K562 (cell line): Measurements from ENCODE around the gene SLC31A1. TPM values are rescaled to one million over a fixed set of nuclear protein-coding genes. Genes with fewer than 3 reads are reported as not detected.
A peak's percentile ranks its signal among the peaks of the same experiment; 100 is the strongest.

Source experiments
- CEBPG ChIP-seq, 3 experiments: fragments of 200-800 bp in 1 of 3; sonication (Bioruptor generic) in 1 of 3; sonication (generic) in 1 of 3; formaldehyde crosslinking in 1 of 3; IDR thresholded peaks in 2 of 3; conservative IDR thresholded peaks in 1 of 3; 2 replicates each; pipeline versions ENCODE4 v1.6.1 to v1.8.0; 2016 to 2022; ENCODE audit warnings: missing compliant biosample characterization in 2 of 3, missing genetic modification characterization in 2 of 3, mild to moderate bottlenecking in 1 of 3, missing genetic modification reagents in 1 of 3
- CHD4 ChIP-seq: fragments of 200-600 bp; sonication (generic); IDR thresholded peaks from 3 replicates; pipeline ENCODE4 v1.6.1; 2012; ENCODE audit warnings: low read depth, mild to moderate bottlenecking, mixed read lengths, low read length, inconsistent platforms; ENCODE audit not compliant: insufficient read depth, insufficient replicate concordance, poor library complexity, severe bottlenecking
- E4F1 ChIP-seq: fragments of 250-450 bp; sonication (Bioruptor Pico); IDR thresholded peaks from 2 replicates; pipeline ENCODE4 v1.5.0; 2021; ENCODE audit warnings: mild to moderate bottlenecking, borderline replicate concordance
- EZH2 ChIP-seq: IDR thresholded peaks from 2 replicates; pipeline ENCODE4 v1.6.1; 2012; ENCODE audit warnings: low read depth, mild to moderate bottlenecking, inconsistent platforms, low read length, borderline replicate concordance
- ILF3 ChIP-seq: fragments of 450-650 bp; IDR thresholded peaks from 2 replicates; pipeline ENCODE4 v1.6.1; 2018; ENCODE audit warnings: antibody characterized with exemption, mild to moderate bottlenecking, moderate library complexity, borderline replicate concordance
- IRF2 ChIP-seq: sonication (generic); formaldehyde crosslinking; IDR thresholded peaks from 2 replicates; pipeline ENCODE4 v1.8.1; 2022; ENCODE audit warnings: mild to moderate bottlenecking, missing genetic modification reagents
- MAZ ChIP-seq, 2 experiments: fragments of 450-650 bp in 1 of 2; sonication (generic) in 1 of 2; formaldehyde crosslinking; IDR thresholded peaks in 1 of 2; conservative IDR thresholded peaks in 1 of 2; 2 replicates each; pipeline versions ENCODE4 v1.4.0 to v1.5.0; 2020; ENCODE audit warnings: mild to moderate bottlenecking in 1 of 2, missing genetic modification reagents in 1 of 2
- MEIS2 ChIP-seq: fragments of 450-650 bp; IDR thresholded peaks from 2 replicates; pipeline ENCODE4 v1.6.1; 2014; ENCODE audit warnings: mild to moderate bottlenecking; ENCODE audit not compliant: partially characterized antibody
- NR1H2 ChIP-seq: sonication (generic); formaldehyde crosslinking; IDR thresholded peaks from 2 replicates; pipeline ENCODE4 v1.4.0; 2020; ENCODE audit warnings: mild to moderate bottlenecking, missing genetic modification reagents
- POLR3G ChIP-seq: IDR thresholded peaks from 2 replicates; pipeline ENCODE4 v1.6.1; 2011; ENCODE audit not compliant: insufficient read length, insufficient replicate concordance; ENCODE audit errors: extremely low read depth
- RFX7 ChIP-seq: fragments of 250-450 bp; sonication (Bioruptor Pico); IDR thresholded peaks from 2 replicates; pipeline ENCODE4 v1.5.1; 2021; ENCODE audit warnings: mild to moderate bottlenecking
- RREB1 ChIP-seq: fragments of 250-450 bp; sonication (Bioruptor Pico); IDR thresholded peaks from 2 replicates; pipeline ENCODE4 v1.4.0; 2020
- SP1 ChIP-seq: sonication (generic); formaldehyde crosslinking; IDR thresholded peaks from 2 replicates; pipeline ENCODE4 v1.8.1; 2022; ENCODE audit warnings: mild to moderate bottlenecking, missing genetic modification reagents
- TBL1XR1 ChIP-seq, 2 experiments: IDR thresholded peaks; 2 replicates each; pipeline ENCODE4 v1.6.1; 2012; ENCODE audit warnings: improper control_type of control experiment in 2 of 2, low read length in 2 of 2, mild to moderate bottlenecking in 1 of 2
- THAP7 ChIP-seq: fragments of 250-450 bp; sonication (Bioruptor Pico); IDR thresholded peaks from 2 replicates; pipeline ENCODE4 v1.5.0; 2021
- ZNF584 ChIP-seq: fragments of 200-800 bp; sonication (Bioruptor generic); IDR thresholded peaks from 2 replicates; pipeline ENCODE4 v1.6.1; 2016; ENCODE audit warnings: low read depth, mild to moderate bottlenecking, missing genetic modification characterization, missing compliant biosample characterization
- ZNF699 ChIP-seq: fragments of 250-450 bp; sonication (Bioruptor Pico); IDR thresholded peaks from 2 replicates; pipeline ENCODE4 v1.8.0; 2021; ENCODE audit warnings: mild to moderate bottlenecking, moderate library complexity; ENCODE audit not compliant: insufficient replicate concordance
- polyA plus RNA-seq, 8 experiments: library from polyadenylated mRNA; depleted of rRNA in 4 of 8; stranded (reverse) in 5 of 8; unstranded in 3 of 8; fragments of >200 nt; fragmentation: Nextera tagmentation in 2 of 8; fragmentation: Illumina TruSeq in 1 of 8; extraction: Ambion mirVana in 2 of 8; extraction: Trizol in 1 of 8; gene quantifications; 2 replicates each; pipeline versions ENCODE4 v1.2.1 to v1.2.3, GENCODE V29; 2011 to 2014; ENCODE audit warnings: inconsistent platforms in 1 of 8, missing spikeins in 1 of 8
- total RNA-seq, 7 experiments: library from RNA; depleted of rRNA in 6 of 7; stranded (reverse); fragments of >200 nt in 6 of 7; fragmentation: Illumina TruSeq in 2 of 7; extraction: Trizol in 2 of 7; gene quantifications; 2 replicates each; pipeline versions ENCODE4 v1.2.1 to v1.2.3, GENCODE V29; 2011 to 2021; ENCODE audit warnings: low replicate concordance in 1 of 7

SLC31A1 gene
- total and polyA plus RNA-seq, 9 of the 15 experiments (the other 6 are each of a cell fraction or from before 2014, with no cell fraction given): 15.4 to 40.7 (median 25.9) TPM

DNA sequence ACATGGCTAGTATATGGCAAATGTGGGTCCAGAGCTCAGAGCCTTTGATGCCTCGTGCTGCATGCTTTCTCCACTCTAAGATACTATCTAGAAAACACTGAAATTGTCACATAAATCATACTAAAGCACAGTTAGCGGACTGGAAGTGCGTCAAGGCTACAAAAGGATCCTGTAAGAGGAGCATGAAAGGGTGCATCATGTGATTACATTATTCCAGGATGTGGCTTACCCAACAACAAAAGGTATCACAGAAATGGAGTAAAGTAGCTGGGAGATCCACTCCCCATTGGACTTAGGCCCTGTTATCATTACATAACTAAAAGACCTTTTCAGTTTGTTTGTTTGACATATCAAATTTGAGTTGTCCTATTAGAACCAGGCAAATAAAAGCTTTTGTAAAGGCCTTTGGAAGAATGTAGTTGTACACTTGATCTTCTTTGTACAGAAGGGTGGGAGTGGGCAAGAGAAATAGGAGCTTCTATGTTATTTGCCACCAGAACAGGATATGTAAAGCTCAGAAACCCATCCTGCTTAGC is 6.9 kb downstream of the SLC31A1 start (continued):
- no peak for TF ChIP-seq CEBPG (CRISPR knock-in tag; IDR thresholded peaks at IDR 0.05)
- TF ChIP-seq CEBPG (tag; conservative IDR thresholded peaks at IDR 0.05 in 1 of 2, IDR thresholded peaks at IDR 0.05 in 1 of 2): peak in 1 of 2 experiments; percentile 58; a peak in 2 of 4 replicates
- no peak for TF ChIP-seq THAP7 (CRISPR knock-in tag)
- TF ChIP-seq ZNF699 (CRISPR knock-in tag): no peak
- TF ChIP-seq SP1: no peak
- TF ChIP-seq RFX7 (CRISPR knock-in tag): no peak
- peak; percentile 96 for TF ChIP-seq MEIS2
- TF ChIP-seq POLR3G: no peak
- no peak for TF ChIP-seq IRF2 (CRISPR knock-in tag)
- no peak for TF ChIP-seq E4F1 (CRISPR knock-in tag)
- TF ChIP-seq NR1H2 (CRISPR knock-in tag): no peak
- no peak for TF ChIP-seq ZNF584 (CRISPR knock-in tag)
- TF ChIP-seq ILF3: no peak
- TF ChIP-seq TBL1XR1 (IDR thresholded peaks at IDR 0.05; ENCODE audit: low read length in 2 of 2): no peak
- no peak for TF ChIP-seq RREB1 (CRISPR knock-in tag)
- TF ChIP-seq EZH2: no peak
- TF ChIP-seq MAZ (CRISPR knock-in tag; conservative IDR thresholded peaks at IDR 0.05 in 1 of 2, IDR thresholded peaks at IDR 0.05 in 1 of 2): no peak
- TF ChIP-seq CHD4: no peak
